Esophagus muscularis mucosa (tissue), 4 donors: ENCODE results near the gene EIF2B4.

Experiments used
- EP300 ChIP-seq: sonication (generic); formaldehyde crosslinking; IDR thresholded peaks from one replicate; pipeline ENCODE4 v1.6.1; 2017; ENCODE audit warnings: antibody characterized with exemption
- POLR2A ChIP-seq: fragments of 450-650 bp; IDR thresholded peaks from one replicate; pipeline ENCODE4 v1.6.1; 2017; ENCODE audit warnings: antibody characterized with exemption, moderate library complexity, mild to moderate bottlenecking, low read depth
- POLR2AphosphoS5 ChIP-seq, 2 donors: sonication (generic); formaldehyde crosslinking; IDR thresholded peaks; one replicate each; pipeline ENCODE4 v1.6.1; 2017; ENCODE audit warnings: antibody characterized with exemption in 2 of 2
- TF ChIP-seq, protein P1 (sequence below), 3 experiments: fragments of 200-600 bp in 2 of 3; fragments of 450-650 bp in 1 of 3; sonication (generic) in 2 of 3; IDR thresholded peaks; one replicate each; pipeline ENCODE4 v1.5.1; 2017 to 2019; ENCODE audit warnings: antibody characterized with exemption in 3 of 3, mild to moderate bottlenecking in 2 of 3, moderate library complexity in 1 of 3

DNA sequence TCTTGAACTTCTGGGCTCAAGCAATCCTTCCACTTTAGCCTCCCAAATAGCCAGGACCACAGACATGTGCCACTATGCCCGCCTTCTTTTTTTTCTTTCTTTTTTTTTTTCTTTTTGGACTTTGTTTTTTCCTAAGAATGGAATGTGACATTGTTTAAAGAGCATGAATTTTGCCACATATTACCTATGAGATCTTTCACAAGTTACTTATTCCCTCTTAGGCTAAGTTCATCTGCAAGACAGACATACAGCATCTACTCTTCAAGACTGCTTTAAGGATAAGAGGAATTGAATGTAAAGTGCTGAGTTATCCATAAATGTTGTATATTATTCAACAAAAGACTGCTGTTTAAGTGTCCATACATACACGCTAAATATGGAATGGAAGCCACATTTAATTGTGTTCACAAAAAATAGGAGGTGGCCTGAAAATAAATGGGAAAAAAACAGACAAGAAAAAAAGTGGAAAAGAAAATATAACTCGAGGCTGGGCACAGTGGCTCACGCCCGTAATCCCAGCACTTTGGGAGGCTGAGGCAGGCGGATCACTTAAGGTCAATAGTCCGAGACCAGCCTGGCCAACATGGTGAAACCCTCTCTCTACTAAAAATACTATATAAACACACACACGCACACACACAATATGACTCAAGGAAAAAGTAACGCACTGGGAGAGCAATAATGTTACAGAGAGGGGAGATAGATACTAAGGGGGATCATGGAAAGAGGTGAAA lies 42.4 kb upstream of the EIF2B4 start:
- TF ChIP-seq, protein P1, sequence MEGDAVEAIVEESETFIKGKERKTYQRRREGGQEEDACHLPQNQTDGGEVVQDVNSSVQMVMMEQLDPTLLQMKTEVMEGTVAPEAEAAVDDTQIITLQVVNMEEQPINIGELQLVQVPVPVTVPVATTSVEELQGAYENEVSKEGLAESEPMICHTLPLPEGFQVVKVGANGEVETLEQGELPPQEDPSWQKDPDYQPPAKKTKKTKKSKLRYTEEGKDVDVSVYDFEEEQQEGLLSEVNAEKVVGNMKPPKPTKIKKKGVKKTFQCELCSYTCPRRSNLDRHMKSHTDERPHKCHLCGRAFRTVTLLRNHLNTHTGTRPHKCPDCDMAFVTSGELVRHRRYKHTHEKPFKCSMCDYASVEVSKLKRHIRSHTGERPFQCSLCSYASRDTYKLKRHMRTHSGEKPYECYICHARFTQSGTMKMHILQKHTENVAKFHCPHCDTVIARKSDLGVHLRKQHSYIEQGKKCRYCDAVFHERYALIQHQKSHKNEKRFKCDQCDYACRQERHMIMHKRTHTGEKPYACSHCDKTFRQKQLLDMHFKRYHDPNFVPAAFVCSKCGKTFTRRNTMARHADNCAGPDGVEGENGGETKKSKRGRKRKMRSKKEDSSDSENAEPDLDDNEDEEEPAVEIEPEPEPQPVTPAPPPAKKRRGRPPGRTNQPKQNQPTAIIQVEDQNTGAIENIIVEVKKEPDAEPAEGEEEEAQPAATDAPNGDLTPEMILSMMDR (IDR thresholded peaks at IDR 0.05), result no peak
- TF ChIP-seq POLR2A (no peak), POLR2AphosphoS5 (IDR thresholded peaks at IDR 0.05) (no peak), EP300 (no peak)
